NB4 (cell line): ENCODE measurements around the gene SPPL3.

ENCODE experiments used
- DNase-seq: peaks from one replicate; pipeline ENCODE4 v3.0.0; 2010; ENCODE audit warnings: low read depth
- H3K4me3 ChIP-seq: one replicate; pipeline ENCODE4 v1.5.1; 2011; ENCODE audit warnings: mild to moderate bottlenecking, low read depth, low read length, moderate library complexity
- MYC ChIP-seq: IDR thresholded peaks from 2 replicates; pipeline ENCODE4 v1.6.1; 2011; ENCODE audit warnings: low read depth, low read length
- POLR2A ChIP-seq: IDR thresholded peaks from 2 replicates; pipeline ENCODE4 v1.6.1; 2011; ENCODE audit warnings: mild to moderate bottlenecking; ENCODE audit not compliant: insufficient read length; ENCODE audit errors: extremely low read depth
- TF ChIP-seq, protein P1 (sequence below): IDR thresholded peaks from one replicate; pipeline ENCODE4 v1.5.1; 2012; ENCODE audit warnings: low read depth, low read length
- TF ChIP-seq, protein P2 (sequence below): IDR thresholded peaks from 2 replicates; pipeline ENCODE4 v1.6.1; 2011; ENCODE audit warnings: low read depth, low read length

SPPL3 gene

DNA sequence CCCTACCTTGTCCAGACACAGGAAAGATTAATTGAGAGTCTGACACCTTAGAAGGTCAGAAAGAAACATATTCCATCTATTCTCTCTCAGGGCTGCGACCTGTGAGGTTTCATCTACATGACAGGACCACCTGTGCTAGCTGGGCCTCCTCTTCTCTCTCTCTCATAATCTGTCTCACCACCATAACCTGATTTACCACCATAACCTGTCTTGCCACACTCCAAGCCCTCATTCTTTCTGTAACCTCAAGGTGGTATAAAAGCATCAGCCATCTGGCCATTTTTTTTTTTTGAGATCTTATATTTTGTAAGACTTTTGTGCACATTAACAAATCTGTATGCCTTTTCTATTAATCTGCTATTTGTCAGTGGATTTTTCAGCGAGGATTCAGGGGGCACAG is 103.0 kb downstream of the SPPL3 start:
- H3K4me3 ChIP-seq = no peak overlapping the region
- DNase-seq = no peak
- TF ChIP-seq MYC (no peak), POLR2A (no peak)
- TF ChIP-seq, protein P1, sequence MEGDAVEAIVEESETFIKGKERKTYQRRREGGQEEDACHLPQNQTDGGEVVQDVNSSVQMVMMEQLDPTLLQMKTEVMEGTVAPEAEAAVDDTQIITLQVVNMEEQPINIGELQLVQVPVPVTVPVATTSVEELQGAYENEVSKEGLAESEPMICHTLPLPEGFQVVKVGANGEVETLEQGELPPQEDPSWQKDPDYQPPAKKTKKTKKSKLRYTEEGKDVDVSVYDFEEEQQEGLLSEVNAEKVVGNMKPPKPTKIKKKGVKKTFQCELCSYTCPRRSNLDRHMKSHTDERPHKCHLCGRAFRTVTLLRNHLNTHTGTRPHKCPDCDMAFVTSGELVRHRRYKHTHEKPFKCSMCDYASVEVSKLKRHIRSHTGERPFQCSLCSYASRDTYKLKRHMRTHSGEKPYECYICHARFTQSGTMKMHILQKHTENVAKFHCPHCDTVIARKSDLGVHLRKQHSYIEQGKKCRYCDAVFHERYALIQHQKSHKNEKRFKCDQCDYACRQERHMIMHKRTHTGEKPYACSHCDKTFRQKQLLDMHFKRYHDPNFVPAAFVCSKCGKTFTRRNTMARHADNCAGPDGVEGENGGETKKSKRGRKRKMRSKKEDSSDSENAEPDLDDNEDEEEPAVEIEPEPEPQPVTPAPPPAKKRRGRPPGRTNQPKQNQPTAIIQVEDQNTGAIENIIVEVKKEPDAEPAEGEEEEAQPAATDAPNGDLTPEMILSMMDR = no peak
- TF ChIP-seq, protein P2, sequence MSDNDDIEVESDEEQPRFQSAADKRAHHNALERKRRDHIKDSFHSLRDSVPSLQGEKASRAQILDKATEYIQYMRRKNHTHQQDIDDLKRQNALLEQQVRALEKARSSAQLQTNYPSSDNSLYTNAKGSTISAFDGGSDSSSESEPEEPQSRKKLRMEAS = no peak

DNA sequence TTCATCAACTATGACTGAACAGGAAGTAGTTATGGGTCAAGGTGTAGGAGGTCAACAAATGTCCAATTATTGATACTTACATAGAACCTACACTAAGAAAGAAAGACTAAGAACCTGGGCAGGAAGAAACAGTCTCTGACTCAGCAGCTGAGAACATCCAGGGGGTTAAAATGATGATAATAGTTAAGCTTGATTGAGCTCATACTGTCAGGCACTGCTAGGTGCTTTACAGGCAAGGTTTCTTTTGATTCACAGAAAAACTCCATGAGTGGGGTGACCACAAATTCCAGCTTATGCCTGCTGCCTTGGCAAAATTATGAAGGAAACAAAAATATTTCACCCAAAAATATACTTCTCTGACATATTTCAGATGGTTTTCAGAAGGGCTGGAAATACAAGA is 103.5 kb downstream of the SPPL3 start:
- TF ChIP-seq, protein P1 = no peak
- TF ChIP-seq, protein P2 = no peak
- TF ChIP-seq MYC (no peak), POLR2A (no peak)
- DNase-seq = no peak
- no peak overlapping the region for H3K4me3 ChIP-seq

DNA sequence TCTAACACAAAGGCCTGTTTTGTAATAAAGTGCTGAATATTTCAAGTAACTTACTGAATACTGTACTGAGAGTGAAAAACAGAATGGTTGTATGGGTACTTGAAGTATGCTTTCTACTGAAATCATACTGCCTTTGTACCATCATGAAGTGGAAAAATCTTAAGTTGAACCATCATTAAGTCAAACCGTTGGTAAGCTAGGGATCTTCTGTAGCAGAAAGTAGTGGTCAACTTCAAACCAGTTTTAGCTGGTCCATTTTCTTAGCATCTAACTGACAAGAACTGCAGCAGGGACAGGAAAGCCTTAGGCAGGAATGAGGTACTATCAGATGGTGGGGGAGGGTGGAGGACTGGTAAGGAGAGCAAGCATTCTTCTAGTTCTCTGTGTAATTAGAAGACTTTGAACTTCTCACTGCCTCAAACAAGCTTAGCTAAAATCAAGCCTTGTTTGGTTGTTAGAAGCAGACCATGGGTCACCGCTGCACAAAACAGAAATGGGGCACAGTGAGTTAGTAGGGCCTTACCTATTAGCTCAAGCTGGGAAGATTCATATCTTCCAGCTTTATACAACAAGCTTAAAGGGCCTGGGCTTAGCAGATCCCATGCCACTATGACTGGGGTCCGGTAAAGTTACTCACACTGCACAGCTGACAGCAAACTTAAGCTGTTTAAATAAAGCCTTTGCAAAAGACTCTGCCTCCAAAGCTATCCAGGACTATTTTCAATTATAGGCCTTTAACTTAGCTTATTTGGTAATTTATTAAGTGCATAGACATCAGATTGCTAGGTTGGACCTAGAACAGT is 104.7 kb downstream of the SPPL3 start:
- H3K4me3 ChIP-seq = no peak overlapping the region
- DNase-seq = no peak
- TF ChIP-seq, protein P2 = no peak
- no peak for TF ChIP-seq POLR2A
- TF ChIP-seq, protein P1 = no peak
- TF ChIP-seq MYC = no peak

DNA sequence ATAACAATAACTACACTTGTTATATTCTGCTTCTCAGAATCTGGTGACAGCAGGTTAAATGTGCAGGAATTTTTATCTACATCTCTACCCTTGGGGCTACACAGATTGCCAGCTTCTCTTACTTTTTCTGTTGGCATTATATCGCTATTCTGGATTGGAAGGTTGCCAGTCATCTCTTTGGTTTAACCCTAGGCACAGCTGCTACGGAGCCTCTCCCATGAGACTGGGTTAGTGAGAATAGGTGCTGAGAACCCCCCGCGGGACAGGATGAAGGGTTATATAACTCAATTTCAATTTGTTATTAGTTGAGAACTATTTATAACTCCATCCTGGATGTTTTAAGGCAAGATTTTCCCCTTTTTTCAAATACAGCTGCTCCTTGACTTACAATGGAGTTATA is 105.5 kb downstream of the SPPL3 start:
- no peak overlapping the region for H3K4me3 ChIP-seq
- TF ChIP-seq, protein P1 = no peak
- no peak for TF ChIP-seq MYC
- TF ChIP-seq POLR2A = no peak
- TF ChIP-seq, protein P2 = no peak
- no peak for DNase-seq

DNA sequence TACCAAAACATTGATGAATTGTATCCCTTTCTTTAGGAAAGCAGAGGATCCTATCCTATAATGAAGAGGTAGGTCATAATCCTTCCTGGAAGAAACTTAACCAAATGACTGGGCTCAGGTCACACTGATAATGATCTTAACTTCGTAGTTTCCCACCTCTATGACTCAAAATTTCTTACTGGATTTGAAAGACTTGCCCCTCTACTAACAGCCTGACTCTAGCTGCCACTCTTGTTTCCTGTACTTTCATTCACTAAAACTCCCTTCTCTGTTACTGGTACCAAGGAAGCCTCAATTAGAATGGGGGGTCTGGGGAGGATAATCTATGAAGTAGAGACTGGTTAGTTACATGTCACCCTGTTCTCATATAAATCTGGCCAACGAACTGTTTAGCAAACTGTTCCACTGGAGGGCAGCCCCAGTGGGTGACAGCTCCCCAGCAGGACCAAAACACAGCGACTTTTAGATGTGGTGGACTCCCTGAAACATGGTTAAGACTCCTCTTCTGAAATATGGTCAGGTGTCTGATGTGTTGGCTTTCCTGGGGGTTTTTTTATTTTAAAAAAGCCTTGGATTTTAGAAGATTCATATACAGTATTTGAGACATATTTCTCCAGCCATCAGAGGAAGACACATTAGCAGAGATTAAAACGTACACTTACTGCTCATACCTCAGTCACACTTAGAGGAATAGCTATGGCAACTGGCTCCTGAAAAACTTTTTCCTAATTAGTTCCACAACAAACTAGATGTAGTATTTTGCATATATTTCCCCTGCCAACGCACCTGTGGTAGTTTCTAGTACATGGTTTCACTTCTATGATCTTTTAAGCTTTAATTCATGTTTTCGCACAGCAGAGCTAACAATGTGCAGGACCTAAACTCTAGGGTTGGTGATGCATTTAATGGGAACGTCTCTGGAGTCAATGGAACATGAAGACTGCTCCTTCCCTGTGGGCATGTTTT is 106.2 kb downstream of the SPPL3 start:
- no peak for DNase-seq
- no peak overlapping the region for H3K4me3 ChIP-seq
- TF ChIP-seq, protein P2 = no peak
- TF ChIP-seq, protein P1 = no peak
- TF ChIP-seq MYC = no peak
